Lung (tissue), 4 donors: ENCODE measurements around the gene RRH. TPM values are rescaled to one million over a fixed set of nuclear protein-coding genes. Genes with fewer than 3 reads are reported as not detected.

Experiments used
- polyA plus RNA-seq, 2 donors: library from polyadenylated mRNA; stranded (reverse); fragments of 200-250 nt; gene quantifications; one replicate each; pipeline ENCODE4 v1.2.1, GENCODE V29; 2013
- total RNA-seq, 2 donors: library from RNA; depleted of rRNA in 1 of 2; stranded (reverse); fragments of >200 nt in 1 of 2; gene quantifications; one replicate each; pipeline ENCODE4 v1.2.1, GENCODE V29; 2014 to 2021
- donor health status: Bipolar disorder and iron deficiency.
- donor health status: healthy.
- donor health status: DM: yes; HTN: yes; CAD: no.

RRH gene
- total and polyA plus RNA-seq, 4 donors, result 0.10 to 0.21 (median 0.20) TPM; not detected in 1

Other genes with a start within 250 kb of the RRH start
- gene CASP6, start 124.5 kb upstream of the RRH start, total RNA-seq, result 10 to 100 TPM; 13.2 to 20.2 TPM
- gene CASP6, start 124.5 kb upstream of the RRH start, polyA plus RNA-seq, result 10 to 100 TPM; 12.0 to 13.2 TPM
- 10 to 100 TPM; 30.0 to 32.7 TPM for gene PLA2G12A, start 97.9 kb upstream of the RRH start, total RNA-seq
- gene PLA2G12A, start 97.9 kb upstream of the RRH start, polyA plus RNA-seq, result 10 to 100 TPM; 24.2 to 36.0 TPM
- gene CFI, start 26.0 kb upstream of the RRH start, total RNA-seq, result 100 to 1,000 TPM in 1 of 2 donors, 10 to 100 TPM in 1; 61.9 to 150 TPM
- 10 to 100 TPM; 38.2 to 59.8 TPM for gene CFI, start 26.0 kb upstream of the RRH start, polyA plus RNA-seq
- gene GAR1, start 12.2 kb upstream of the RRH start, total RNA-seq, result 10 to 100 TPM in 1 of 2 donors, 1 to 10 TPM in 1; 7.4 to 11.5 TPM
- 10 to 100 TPM; 18.8 to 24.8 TPM for gene GAR1, start 12.2 kb upstream of the RRH start, polyA plus RNA-seq
- under 1 TPM; 0.26 to 0.28 TPM for gene LRIT3, start 20.1 kb downstream of the RRH start, total RNA-seq
- under 1 TPM; 0.10 to 0.37 TPM for gene LRIT3, start 20.1 kb downstream of the RRH start, polyA plus RNA-seq
- 1 to 10 TPM; 1.7 to 2.6 TPM for gene EGF, start 84.9 kb downstream of the RRH start, total RNA-seq
- 1 to 10 TPM in 1 of 2 donors, under 1 TPM in 1; 0.75 to 1.4 TPM for gene EGF, start 84.9 kb downstream of the RRH start, polyA plus RNA-seq